H9 (cell line): ENCODE results near the gene ZNF524. TPM values are rescaled to one million over a fixed set of nuclear protein-coding genes. Genes with fewer than 3 reads are reported as not detected.
A peak's percentile ranks its signal among the peaks of the same experiment; 100 is the strongest.

Experiments used
- DNase-seq: peaks from one replicate; pipeline ENCODE4 v3.0.0-alpha.2; 2017
- H2AFZ ChIP-seq: one replicate; pipeline ENCODE4 v1.6.1; 2013; ENCODE audit warnings: mild to moderate bottlenecking, low read length, control low read depth, moderate library complexity
- H2AK5ac ChIP-seq: 2 replicates; pipeline ENCODE4 v1.6.1; 2013; ENCODE audit warnings: low read length, control low read depth, mixed read lengths; ENCODE audit not compliant: insufficient read length
- H2BK120ac ChIP-seq: one replicate; pipeline ENCODE4 v1.6.1; 2013; ENCODE audit warnings: low read depth, mild to moderate bottlenecking, low read length, control low read depth, inconsistent platforms; ENCODE audit not compliant: poor library complexity, severe bottlenecking
- H2BK12ac ChIP-seq: 2 replicates; pipeline ENCODE4 v1.6.1; 2013; ENCODE audit warnings: low read length, control low read depth, mixed read lengths, low read depth; ENCODE audit not compliant: insufficient read length
- H2BK15ac ChIP-seq: 2 replicates; pipeline ENCODE4 v1.6.1; 2013; ENCODE audit warnings: low read depth, low read length, control low read depth
- H2BK20ac ChIP-seq: one replicate; pipeline ENCODE4 v1.6.1; 2013; ENCODE audit warnings: low read depth, mild to moderate bottlenecking, low read length, control low read depth, inconsistent platforms; ENCODE audit not compliant: poor library complexity, severe bottlenecking
- H2BK5ac ChIP-seq: 2 replicates; pipeline ENCODE4 v1.6.1; 2013; ENCODE audit warnings: low read length, control low read depth, mixed read lengths; ENCODE audit not compliant: insufficient read length
- H3K14ac ChIP-seq: 2 replicates; pipeline ENCODE4 v1.6.1; 2013; ENCODE audit warnings: low read length, control low read depth; ENCODE audit not compliant: insufficient read depth
- H3K18ac ChIP-seq: 2 replicates; pipeline ENCODE4 v1.6.1; 2013; ENCODE audit warnings: low read depth, mild to moderate bottlenecking, mixed read lengths, low read length, control low read depth; ENCODE audit not compliant: insufficient read length
- H3K23ac ChIP-seq: 2 replicates; pipeline ENCODE4 v1.6.1; 2013; ENCODE audit warnings: low read length, control low read depth, mixed read lengths, low read depth; ENCODE audit not compliant: insufficient read length
- H3K23me2 ChIP-seq: 2 replicates; pipeline ENCODE4 v1.6.1; 2013; ENCODE audit warnings: low read depth, mild to moderate bottlenecking, mixed read lengths, low read length, control low read depth; ENCODE audit not compliant: insufficient read length, poor library complexity, severe bottlenecking
- H3K27ac ChIP-seq: 2 replicates; pipeline ENCODE4 v1.5.1; 2013; ENCODE audit warnings: low read length, control low read depth, mixed read lengths, low read depth; ENCODE audit not compliant: insufficient read length
- H3K27me3 ChIP-seq: 2 replicates; pipeline ENCODE4 v1.6.1; 2013; ENCODE audit warnings: low read length, control low read depth, inconsistent platforms; ENCODE audit not compliant: insufficient read depth
- H3K4ac ChIP-seq: 2 replicates; pipeline ENCODE4 v1.6.1; 2013; ENCODE audit warnings: low read depth, mild to moderate bottlenecking, control low read depth, inconsistent platforms, low read length, moderate library complexity
- H3K4me1 ChIP-seq: 2 replicates; pipeline ENCODE4 v1.6.1; 2013; ENCODE audit warnings: low read length, control low read depth, inconsistent platforms; ENCODE audit not compliant: insufficient read depth
- H3K4me2 ChIP-seq: 2 replicates; pipeline ENCODE4 v1.6.1; 2013; ENCODE audit warnings: low read length, control low read depth, mixed read lengths; ENCODE audit not compliant: insufficient read length, insufficient read depth
- H3K56ac ChIP-seq: 2 replicates; pipeline ENCODE4 v1.6.1; 2013; ENCODE audit warnings: low read depth, mild to moderate bottlenecking, mixed read lengths, low read length, control low read depth; ENCODE audit not compliant: insufficient read length
- H3K79me1 ChIP-seq: 2 replicates; pipeline ENCODE4 v1.6.1; 2013; ENCODE audit warnings: low read depth, mild to moderate bottlenecking, moderate library complexity, low read length, control low read depth, inconsistent platforms; ENCODE audit not compliant: insufficient read depth, poor library complexity, severe bottlenecking
- H3K79me2 ChIP-seq: 2 replicates; pipeline ENCODE4 v1.6.1; 2013; ENCODE audit warnings: low read length, control low read depth, inconsistent platforms; ENCODE audit not compliant: insufficient read depth
- H3K9ac ChIP-seq: 2 replicates; pipeline ENCODE4 v1.6.1; 2013; ENCODE audit warnings: low read length, control low read depth, mixed read lengths; ENCODE audit not compliant: insufficient read length; ENCODE audit errors: extremely low read depth
- H3K9me3 ChIP-seq: one replicate; pipeline ENCODE4 v1.6.1; 2013; ENCODE audit warnings: low read depth, low read length, inconsistent platforms; ENCODE audit not compliant: control insufficient read depth
- H3T11ph ChIP-seq: one replicate; pipeline ENCODE4 v1.6.1; 2013; ENCODE audit warnings: mild to moderate bottlenecking, low read length, control low read depth, inconsistent platforms
- H4K20me1 ChIP-seq: one replicate; pipeline ENCODE4 v1.6.1; 2013; ENCODE audit not compliant: control insufficient read depth, insufficient read length, insufficient read depth
- H4K5ac ChIP-seq: 2 replicates; pipeline ENCODE4 v1.6.1; 2013; ENCODE audit warnings: low read depth, mild to moderate bottlenecking, mixed read lengths, low read length, control low read depth; ENCODE audit not compliant: insufficient read length
- H4K8ac ChIP-seq: replicated peaks from 2 replicates; pipeline ENCODE4 v1.6.1; 2013; ENCODE audit warnings: low read length, control low read depth, mixed read lengths, low read depth; ENCODE audit not compliant: insufficient read length
- H4K91ac ChIP-seq: 2 replicates; pipeline ENCODE4 v1.6.1; 2013; ENCODE audit warnings: low read depth, mild to moderate bottlenecking, moderate library complexity, mixed read lengths, low read length, control low read depth; ENCODE audit not compliant: insufficient read length
- H3K27ac Mint-ChIP-seq, 3 experiments: 2 replicates in 2 of 3; 3 replicates in 1 of 3; pipeline ENCODE4 v1.8.0; 2020 to 2021; ENCODE audit warnings: mixed read lengths in 3 of 3, mild to moderate bottlenecking in 1 of 3, moderate library complexity in 1 of 3
- H3K27me3 Mint-ChIP-seq: 2 replicates; pipeline ENCODE4 v1.8.0; 2021; ENCODE audit warnings: low read depth, mild to moderate bottlenecking, moderate library complexity, mixed read lengths
- H3K36me3 Mint-ChIP-seq, 3 experiments: 2 replicates in 2 of 3; 3 replicates in 1 of 3; pipeline ENCODE4 v1.8.0; 2020 to 2021; ENCODE audit warnings: low read depth in 3 of 3, mixed read lengths in 3 of 3; ENCODE audit not compliant: insufficient read depth in 1 of 3
- H3K4me1 Mint-ChIP-seq, 2 experiments: 2 replicates each; pipeline ENCODE4 v1.8.0; 2020; ENCODE audit warnings: mixed read lengths in 2 of 2
- H3K4me3 Mint-ChIP-seq, 2 experiments: 2 replicates in 1 of 2; 3 replicates in 1 of 2; pipeline ENCODE4 v1.8.0; 2020 to 2021; ENCODE audit warnings: mild to moderate bottlenecking in 2 of 2, mixed read lengths in 2 of 2, moderate library complexity in 1 of 2
- H3K9me3 Mint-ChIP-seq, 2 experiments: 2 replicates in 1 of 2; 3 replicates in 1 of 2; pipeline ENCODE4 v1.8.0; 2020; ENCODE audit warnings: mild to moderate bottlenecking in 2 of 2, mixed read lengths in 2 of 2, moderate library complexity in 1 of 2
- CTCF ChIP-seq: fragments of 200-600 bp; sonication (generic); conservative IDR thresholded peaks from 3 replicates; pipeline ENCODE4 v1.8.0; 2021; ENCODE audit warnings: antibody characterized with exemption, mild to moderate bottlenecking
- WGBS: extraction: QIAGEN DNeasy Blood & Tissue Kit; methylation state at CpG from one replicate; pipeline ENCODE4 v1.1.7; 2013; ENCODE audit warnings: missing lambda C conversion rate, low lambda C conversion rate, mixed read lengths; ENCODE audit not compliant: insufficient read length; ENCODE audit errors: extremely low coverage; 5-methylcytosine and 5-hydroxymethylcytosine counted together
- total RNA-seq: library from RNA; stranded (reverse); gene quantifications from 2 replicates; pipeline ENCODE4 v1.2.1, GENCODE V29; 2021

The ZNF524 gene
- total RNA-seq, 1 experiment from 2014 or later, result 3.0 TPM

GRCh38 chr19:55599468-55599841 is 633 bp upstream of the ZNF524 start, which contains the start of gene FIZ1:
FIZ1 (minus strand) TSS chr19:55599517; CDS start chr19:55597865, 1,652 bp downstream.
- H4K5ac ChIP-seq, result peak within 1 kb of the TSS; percentile 98
- peak within 1 kb of the TSS; percentile 98 for H2BK5ac ChIP-seq
- no peak within 1 kb of the TSS for H4K91ac ChIP-seq
- H3K9me3 ChIP-seq, result no peaks in the 10 kb centered on the region
- no peaks in the 10 kb centered on the region for H3K79me1 ChIP-seq
- H3K27me3 ChIP-seq, result no peaks in the 10 kb centered on the region
- WGBS, result no CpG with 5 or more reads among the region's 23 CpGs
- peak; percentile 98 for DNase-seq
- H3K4me2 ChIP-seq, result peak within 1 kb of the TSS; percentile 51
- H2BK120ac ChIP-seq, result peak within 1 kb of the TSS; percentile 98
- no peaks in the 10 kb centered on the region for H3K27me3 Mint-ChIP-seq
- H2BK12ac ChIP-seq, result peak within 1 kb of the TSS; percentile 93
- H2BK20ac ChIP-seq, result no peak within 1 kb of the TSS
- H3K4me1 Mint-ChIP-seq, result peaks cover 25 to 36% of the 10 kb centered on the region in 2 experiments
- peaks cover 2% of the 10 kb centered on the region; the same call in 1 of the 2 replicates for H3K4me1 ChIP-seq
- H3K18ac ChIP-seq, result peak within 1 kb of the TSS; percentile 100
- H3T11ph ChIP-seq, result peak within 1 kb of the TSS; percentile 94
- H4K8ac ChIP-seq, result peak within 1 kb of the TSS; percentile 86
- H3K23me2 ChIP-seq, result no peaks in the 10 kb centered on the region
- H2AK5ac ChIP-seq, result no peak within 1 kb of the TSS
- peak within 1 kb of the TSS; percentile 100 for H3K27ac Mint-ChIP-seq
- no peaks in the 10 kb centered on the region for H3K79me2 ChIP-seq
- peak within 1 kb of the TSS; percentile 90 for H3K56ac ChIP-seq
- no peak within 1 kb of the TSS for H2BK15ac ChIP-seq
- no peak within 1 kb of the TSS for H2AFZ ChIP-seq
- TF ChIP-seq CTCF, result no peak
- H3K23ac ChIP-seq, result no peak within 1 kb of the TSS
- peak within 1 kb of the TSS; percentile 95 to 96 for H3K4me3 Mint-ChIP-seq
- peaks cover 25 to 32% (median 29%) of the 10 kb centered on the region in 3 experiments; a peak in 6 of 7 replicates for H3K36me3 Mint-ChIP-seq
- peaks cover 2 to 4% of the 10 kb centered on the region in 2 experiments; a peak in 2 of 5 replicates for H3K9me3 Mint-ChIP-seq
- no peaks in the 10 kb centered on the region for H4K20me1 ChIP-seq
- peak within 1 kb of the TSS; percentile 100 for H3K14ac ChIP-seq
- H3K4ac ChIP-seq, result no peak within 1 kb of the TSS; the same call in 1 of the 2 replicates
- H3K9ac ChIP-seq, result peak within 1 kb of the TSS; percentile 98
- peak within 1 kb of the TSS; percentile 95 for H3K27ac ChIP-seq
